NOMO-1 treated with dmso at 0.1 percent for 144 hours (cell line): ENCODE measurements around the gene MAGI2.
"Not testable (repeated sequence)": the region's sequence is repeated elsewhere in the genome, so short reads cannot be mapped to it uniquely, and the experiment has no call there.

Experiments used
- DNase-seq: peaks from one replicate; lab custom pipeline; 2025; ENCODE audit not compliant: unreplicated experiment; lab: John Stamatoyannopoulos, UW

MAGI2 gene

GRCh38 chr7:78264105-78264504 lies 1189.4 kb downstream of the MAGI2 start:
- DNase-seq = peak; percentile 29

GRCh38 chr7:78261739-78262138 lies 1191.7 kb downstream of the MAGI2 start:
- DNase-seq = no peak

GRCh38 chr7:78261302-78261701 lies 1192.2 kb downstream of the MAGI2 start:
- DNase-seq = no peak

GRCh38 chr7:78260826-78261225 lies 1192.6 kb downstream of the MAGI2 start:
- DNase-seq = no peak

GRCh38 chr7:78254726-78255055 lies 1198.8 kb downstream of the MAGI2 start:
- DNase-seq = no peak

- DNase-seq = no peak
Observed at GRCh38 chr7:78253850-78254725, 1199.4 kb downstream of the MAGI2 start.

GRCh38 chr7:78248867-78249266 lies 1204.6 kb downstream of the MAGI2 start:
- no peak for DNase-seq

GRCh38 chr7:78247910-78248689 lies 1205.4 kb downstream of the MAGI2 start:
- no peak for DNase-seq

- DNase-seq = not testable (repeated sequence)
Observed at GRCh38 chr7:78240179-78240578, 1213.3 kb downstream of the MAGI2 start.

- no peak for DNase-seq
Observed at GRCh38 chr7:78234634-78235033, 1218.8 kb downstream of the MAGI2 start.

GRCh38 chr7:78232806-78233205 lies 1220.7 kb downstream of the MAGI2 start:
- DNase-seq = no peak

- DNase-seq = peak; percentile 4
Observed at GRCh38 chr7:78226059-78226719, 1227.3 kb downstream of the MAGI2 start.

- no peak for DNase-seq
Observed at GRCh38 chr7:78225534-78225933, 1227.9 kb downstream of the MAGI2 start.

- no peak for DNase-seq
Observed at GRCh38 chr7:78224923-78225322, 1228.5 kb downstream of the MAGI2 start.

- DNase-seq = no peak
Observed at GRCh38 chr7:78223598-78223997, 1229.9 kb downstream of the MAGI2 start.

- no peak for DNase-seq
Observed at GRCh38 chr7:78222001-78222751, 1231.3 kb downstream of the MAGI2 start.

GRCh38 chr7:78220754-78221153 lies 1232.7 kb downstream of the MAGI2 start:
- no peak for DNase-seq

GRCh38 chr7:78218876-78219275 lies 1234.6 kb downstream of the MAGI2 start:
- DNase-seq = no peak

GRCh38 chr7:78218051-78218450 lies 1235.4 kb downstream of the MAGI2 start:
- no peak for DNase-seq

- no peak for DNase-seq
Observed at GRCh38 chr7:78215199-78215598, 1238.3 kb downstream of the MAGI2 start.

GRCh38 chr7:78213402-78213801 lies 1240.1 kb downstream of the MAGI2 start:
- no peak for DNase-seq
